Neural progenitor cell (in vitro differentiated cells): Measurements from ENCODE around the gene ISLR. TPM values are rescaled to one million over a fixed set of nuclear protein-coding genes. Genes with fewer than 3 reads are reported as not detected.

Experiments
- DNase-seq: peaks from one replicate; pipeline ENCODE4 v3.0.0-alpha.2; 2016; ENCODE audit warnings: low spot score
- H2AFZ ChIP-seq: fragments of 200-600 bp; sonication (generic); replicated peaks from 2 replicates; pipeline ENCODE4 v1.6.1; 2016; ENCODE audit warnings: antibody characterized with exemption
- H3F3A ChIP-seq: fragments of 200-600 bp; sonication (generic); 2 replicates; pipeline ENCODE4 v1.6.1; 2016; ENCODE audit warnings: antibody characterized with exemption, low read depth
- H3K27ac ChIP-seq: fragments of 200-600 bp; sonication (generic); 2 replicates; pipeline ENCODE4 v1.5.1; 2016; ENCODE audit warnings: mild to moderate bottlenecking
- H3K27me3 ChIP-seq: fragments of 200-600 bp; sonication (generic); 2 replicates; pipeline ENCODE4 v1.6.1; 2016; ENCODE audit warnings: mild to moderate bottlenecking, moderate library complexity
- H3K36me3 ChIP-seq: fragments of 200-600 bp; sonication (generic); 2 replicates; pipeline ENCODE4 v1.5.1; 2016
- H3K4me1 ChIP-seq: fragments of 200-600 bp; sonication (generic); 2 replicates; pipeline ENCODE4 v1.6.1; 2016; ENCODE audit warnings: mixed run types
- H3K4me2 ChIP-seq: fragments of 200-600 bp; sonication (generic); 2 replicates; pipeline ENCODE4 v1.6.1; 2016
- H3K4me3 ChIP-seq: fragments of 200-600 bp; sonication (generic); 2 replicates; pipeline ENCODE4 v1.5.1; 2016
- H3K79me2 ChIP-seq: fragments of 200-600 bp; sonication (generic); 2 replicates; pipeline ENCODE4 v1.6.1; 2016; ENCODE audit warnings: low read depth
- H3K9ac ChIP-seq: fragments of 200-600 bp; sonication (generic); 2 replicates; pipeline ENCODE4 v1.6.1; 2016
- H3K9me3 ChIP-seq: fragments of 200-600 bp; sonication (generic); 2 replicates; pipeline ENCODE4 v1.5.1; 2016; ENCODE audit warnings: low read depth
- H4K20me1 ChIP-seq: fragments of 200-600 bp; sonication (generic); 2 replicates; pipeline ENCODE4 v1.6.1; 2016; ENCODE audit warnings: low read depth
- H3K27ac Mint-ChIP-seq: 3 replicates; pipeline ENCODE4 v1.8.0; 2021; ENCODE audit warnings: mixed read lengths
- H3K27me3 Mint-ChIP-seq: 2 replicates; pipeline ENCODE4 v1.8.0; 2022; ENCODE audit warnings: low read depth, mild to moderate bottlenecking, inconsistent platforms, moderate library complexity, mixed read lengths; ENCODE audit not compliant: insufficient read depth
- H3K36me3 Mint-ChIP-seq: 3 replicates; pipeline ENCODE4 v1.8.0; 2021; ENCODE audit warnings: mixed read lengths
- H3K4me1 Mint-ChIP-seq: 3 replicates; pipeline ENCODE4 v1.8.0; 2021; ENCODE audit warnings: mixed read lengths
- H3K4me3 Mint-ChIP-seq: 3 replicates; pipeline ENCODE4 v1.8.0; 2021; ENCODE audit warnings: mild to moderate bottlenecking, moderate library complexity, mixed read lengths
- H3K9me3 Mint-ChIP-seq: 3 replicates; pipeline ENCODE4 v1.8.0; 2020; ENCODE audit warnings: mixed read lengths
- EZH2 ChIP-seq: fragments of 200-600 bp; sonication (generic); IDR thresholded peaks from 2 replicates; pipeline ENCODE4 v1.6.1; 2017; ENCODE audit warnings: antibody characterized with exemption, mild to moderate bottlenecking, moderate library complexity
- EZH2phosphoT487 ChIP-seq: fragments of 200-600 bp; sonication (generic); IDR thresholded peaks from 2 replicates; pipeline ENCODE4 v1.6.1; 2017; ENCODE audit warnings: antibody characterized with exemption
- total RNA-seq: library from RNA; depleted of rRNA; stranded (reverse); fragments of >200 nt; gene quantifications from 2 replicates; pipeline ENCODE4 v1.2.3, GENCODE V29; 2015; ENCODE audit warnings: low replicate concordance
- TF ChIP-seq, protein P1 (sequence below): fragments of 200-600 bp; sonication (generic); IDR thresholded peaks from 2 replicates; pipeline ENCODE4 v1.5.1; 2017; ENCODE audit warnings: antibody characterized with exemption, mild to moderate bottlenecking

Gene ISLR
- total RNA-seq, 1 donor from 2014 or later, result not detected

- H3K9me3 Mint-ChIP-seq, result no peaks in the 10 kb centered on the region
- peaks cover 17% of the 10 kb centered on the region for H3K27me3 Mint-ChIP-seq
- Histone ChIP-seq H3K79me2 (no peaks in the 10 kb centered on the region), H3K4me3 (no peak overlapping the region), H4K20me1 (no peaks in the 10 kb centered on the region), H2AFZ (no peak overlapping the region), H3K4me2 (no peak overlapping the region), H3K27ac (no peak overlapping the region), H3K27me3 (no peaks in the 10 kb centered on the region), H3K9ac (no peak overlapping the region), H3F3A (peaks cover 30% of the 10 kb centered on the region), H3K36me3 (no peaks in the 10 kb centered on the region), H3K4me1 (peaks cover 40% of the 10 kb centered on the region), H3K9me3 (no peaks in the 10 kb centered on the region)
- H3K27ac Mint-ChIP-seq, result no peak overlapping the region
- no peak for DNase-seq
- H3K4me1 Mint-ChIP-seq, result peaks cover 42% of the 10 kb centered on the region
- no peak overlapping the region for H3K4me3 Mint-ChIP-seq
- H3K36me3 Mint-ChIP-seq, result no peaks in the 10 kb centered on the region
- TF ChIP-seq EZH2phosphoT487 (no peak), EZH2 (no peak)
- TF ChIP-seq, protein P1, sequence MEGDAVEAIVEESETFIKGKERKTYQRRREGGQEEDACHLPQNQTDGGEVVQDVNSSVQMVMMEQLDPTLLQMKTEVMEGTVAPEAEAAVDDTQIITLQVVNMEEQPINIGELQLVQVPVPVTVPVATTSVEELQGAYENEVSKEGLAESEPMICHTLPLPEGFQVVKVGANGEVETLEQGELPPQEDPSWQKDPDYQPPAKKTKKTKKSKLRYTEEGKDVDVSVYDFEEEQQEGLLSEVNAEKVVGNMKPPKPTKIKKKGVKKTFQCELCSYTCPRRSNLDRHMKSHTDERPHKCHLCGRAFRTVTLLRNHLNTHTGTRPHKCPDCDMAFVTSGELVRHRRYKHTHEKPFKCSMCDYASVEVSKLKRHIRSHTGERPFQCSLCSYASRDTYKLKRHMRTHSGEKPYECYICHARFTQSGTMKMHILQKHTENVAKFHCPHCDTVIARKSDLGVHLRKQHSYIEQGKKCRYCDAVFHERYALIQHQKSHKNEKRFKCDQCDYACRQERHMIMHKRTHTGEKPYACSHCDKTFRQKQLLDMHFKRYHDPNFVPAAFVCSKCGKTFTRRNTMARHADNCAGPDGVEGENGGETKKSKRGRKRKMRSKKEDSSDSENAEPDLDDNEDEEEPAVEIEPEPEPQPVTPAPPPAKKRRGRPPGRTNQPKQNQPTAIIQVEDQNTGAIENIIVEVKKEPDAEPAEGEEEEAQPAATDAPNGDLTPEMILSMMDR, result no peak
Measured at GRCh38 chr15:74199297-74199652, 25.8 kb downstream of the ISLR start.

DNA sequence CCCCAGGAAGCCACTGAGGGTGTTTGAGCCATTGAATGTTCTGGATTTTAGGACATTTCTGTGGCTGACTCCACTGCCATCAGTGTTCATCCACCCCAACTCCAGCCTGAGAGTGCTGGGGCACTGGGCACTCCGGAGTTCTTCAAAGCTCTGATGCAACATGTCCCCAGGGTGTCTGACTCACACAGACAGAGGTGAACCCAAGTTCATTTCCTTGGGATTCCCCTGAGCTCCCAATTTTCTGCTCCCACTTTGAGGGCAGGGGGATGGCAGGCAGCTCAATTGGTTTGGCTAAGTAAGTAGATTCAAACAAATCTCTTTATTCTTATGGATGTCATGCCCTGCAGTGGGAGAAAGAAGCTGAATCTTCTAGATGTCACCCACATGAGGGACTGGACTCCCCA lies 26.9 kb downstream of the ISLR start:
- Histone ChIP-seq H3K27ac (no peak overlapping the region), H3F3A (peaks cover 38% of the 10 kb centered on the region), H3K9me3 (no peaks in the 10 kb centered on the region), H3K27me3 (no peaks in the 10 kb centered on the region), H3K4me3 (no peak overlapping the region), H3K4me1 (peaks cover 43% of the 10 kb centered on the region), H3K9ac (no peak overlapping the region), H3K79me2 (no peaks in the 10 kb centered on the region), H2AFZ (no peak overlapping the region), H3K4me2 (no peak overlapping the region), H4K20me1 (no peaks in the 10 kb centered on the region), H3K36me3 (no peaks in the 10 kb centered on the region)
- Mint-ChIP-seq H3K9me3 (no peaks in the 10 kb centered on the region), H3K36me3 (no peaks in the 10 kb centered on the region), H3K4me1 (peaks cover 51% of the 10 kb centered on the region), H3K4me3 (peak overlapping the region; percentile 33), H3K27me3 (peaks cover 21% of the 10 kb centered on the region), H3K27ac (no peak overlapping the region)
- no peak for TF ChIP-seq EZH2
- TF ChIP-seq, protein P1, result no peak
- no peak for TF ChIP-seq EZH2phosphoT487
- DNase-seq, result no peak

GRCh38 chr15:74200871-74201419 lies 27.4 kb downstream of the ISLR start:
- Histone ChIP-seq H3K4me1 (peaks cover 43% of the 10 kb centered on the region), H4K20me1 (no peaks in the 10 kb centered on the region), H3K9ac (no peak overlapping the region), H3F3A (peaks cover 38% of the 10 kb centered on the region), H3K36me3 (no peaks in the 10 kb centered on the region), H3K27ac (no peak overlapping the region), H3K9me3 (no peaks in the 10 kb centered on the region), H3K79me2 (no peaks in the 10 kb centered on the region), H2AFZ (no peak overlapping the region), H3K4me3 (no peak overlapping the region), H3K27me3 (no peaks in the 10 kb centered on the region), H3K4me2 (peak overlapping the region; percentile 76)
- TF ChIP-seq, protein P1, result no peak
- TF ChIP-seq EZH2phosphoT487, result no peak
- TF ChIP-seq EZH2, result no peak
- Mint-ChIP-seq H3K4me3 (peak overlapping the region; percentile 33), H3K36me3 (no peaks in the 10 kb centered on the region), H3K27me3 (peaks cover 25% of the 10 kb centered on the region), H3K27ac (no peak overlapping the region), H3K9me3 (no peaks in the 10 kb centered on the region), H3K4me1 (peaks cover 53% of the 10 kb centered on the region)
- peak; percentile 13 for DNase-seq
